Kasumi-1 (cell line): ENCODE measurements around the gene ICA1.

Source experiments
- DNase-seq, 2 experiments: peaks; one replicate each; lab custom pipeline; 2025; lab: John Stamatoyannopoulos, UW

ICA1 gene

GRCh38 chr7:8160250-8160649 lies 101.7 kb downstream of the ICA1 start:
- no peak for DNase-seq

DNA sequence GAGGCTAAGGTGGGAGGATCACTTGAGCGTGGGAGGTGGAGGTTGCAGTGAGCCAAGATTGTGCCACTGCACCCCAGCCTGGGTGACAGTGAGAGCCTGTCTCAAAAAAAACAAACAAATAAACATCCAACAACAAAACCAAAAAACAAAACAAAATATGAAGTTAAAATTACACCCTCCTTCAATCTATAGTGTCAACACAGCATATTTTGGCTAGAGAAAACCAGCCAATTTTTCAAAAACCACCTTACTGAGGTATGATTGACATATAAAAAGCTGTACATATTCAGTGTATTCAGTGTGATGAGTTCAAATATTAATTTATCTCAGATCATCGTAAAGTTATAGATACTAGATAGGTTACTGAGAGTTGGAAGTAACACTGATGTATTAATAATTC lies 102.4 kb downstream of the ICA1 start:
- no peak for DNase-seq

DNA sequence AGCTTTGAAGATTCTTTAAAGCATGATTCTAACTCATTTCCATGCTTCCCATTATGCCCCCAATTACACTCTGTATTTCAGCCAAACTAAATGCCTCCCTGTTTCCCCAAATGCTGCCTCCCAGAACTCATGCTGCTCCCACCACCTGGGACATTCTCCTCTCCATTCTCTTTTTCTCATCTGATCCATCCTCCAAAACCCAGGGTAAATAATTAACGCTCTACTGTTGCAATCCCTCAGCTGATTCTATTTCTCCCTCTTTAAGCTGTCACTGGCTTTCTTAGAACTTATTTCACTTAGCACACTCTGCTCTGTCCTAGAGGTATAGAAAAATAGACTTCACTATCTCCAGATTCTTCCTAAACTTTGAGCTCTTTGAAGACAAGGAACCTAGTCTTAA lies 104.7 kb downstream of the ICA1 start:
- no peak for DNase-seq

DNA sequence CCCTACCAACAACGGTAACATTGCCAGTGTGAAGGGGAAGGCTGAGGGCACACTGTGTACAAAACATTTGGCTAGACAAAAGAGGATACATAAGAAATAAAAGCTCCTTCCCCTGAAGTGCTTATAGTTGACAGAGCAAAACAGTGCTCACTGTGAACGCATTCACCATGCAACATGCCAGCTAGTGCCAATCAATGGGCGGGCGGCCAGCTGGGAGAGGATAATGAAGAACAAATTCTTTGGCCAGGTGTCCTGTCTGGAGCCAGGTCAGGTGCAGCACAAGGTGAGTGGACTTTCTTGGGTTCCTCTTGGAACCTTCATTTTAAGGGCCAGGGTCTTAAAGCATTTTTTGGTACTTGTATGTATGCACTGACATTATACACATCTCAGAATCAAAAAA lies 106.1 kb downstream of the ICA1 start:
- DNase-seq, result no peak

GRCh38 chr7:8154272-8154671 lies 107.7 kb downstream of the ICA1 start:
- no peak for DNase-seq

- no peak for DNase-seq
These were observed 109.3 kb downstream of the ICA1 start for GRCh38 chr7:8152489-8153192.

- no peak for DNase-seq
These were observed 110.7 kb downstream of the ICA1 start for GRCh38 chr7:8151161-8151725.

GRCh38 chr7:8149222-8149621 lies 112.7 kb downstream of the ICA1 start:
- peak; percentile 37 to 53 for DNase-seq

DNA sequence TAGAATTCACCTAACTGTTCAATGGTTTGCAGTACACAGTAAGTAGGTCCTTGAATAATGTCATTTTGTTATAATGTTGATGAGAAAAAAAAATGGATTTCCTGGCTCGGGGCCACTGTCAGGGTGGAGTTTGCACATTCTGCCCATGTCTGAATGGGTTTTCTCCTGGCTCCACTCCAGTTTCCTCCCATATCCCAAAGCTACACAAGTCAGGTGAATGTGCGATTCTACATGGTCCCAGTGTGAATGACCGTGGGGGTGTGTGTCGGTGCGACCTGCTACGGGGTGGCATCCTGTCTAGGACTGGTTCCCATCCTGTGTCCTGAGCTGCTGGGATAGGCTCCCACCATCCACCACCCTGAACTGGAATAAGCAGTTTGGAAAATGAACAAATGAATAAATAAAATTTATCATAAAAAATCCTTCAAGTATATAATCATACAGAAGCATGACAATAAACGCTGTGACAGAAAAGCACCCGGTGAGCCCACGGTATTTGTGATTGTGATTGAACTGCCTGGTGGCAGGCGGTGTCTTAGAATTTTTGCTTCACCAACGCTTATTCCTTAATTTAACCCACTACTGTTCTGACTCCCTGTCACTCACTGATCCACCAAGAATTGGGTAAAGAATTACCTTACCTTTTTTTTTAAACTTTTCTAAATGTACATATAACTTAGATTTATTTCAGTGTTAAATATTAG lies 114.1 kb downstream of the ICA1 start:
- DNase-seq, result no peak

GRCh38 chr7:8146788-8147413 lies 115.1 kb downstream of the ICA1 start:
- no peak for DNase-seq

GRCh38 chr7:8146106-8146787 lies 115.7 kb downstream of the ICA1 start:
- no peak for DNase-seq

DNA sequence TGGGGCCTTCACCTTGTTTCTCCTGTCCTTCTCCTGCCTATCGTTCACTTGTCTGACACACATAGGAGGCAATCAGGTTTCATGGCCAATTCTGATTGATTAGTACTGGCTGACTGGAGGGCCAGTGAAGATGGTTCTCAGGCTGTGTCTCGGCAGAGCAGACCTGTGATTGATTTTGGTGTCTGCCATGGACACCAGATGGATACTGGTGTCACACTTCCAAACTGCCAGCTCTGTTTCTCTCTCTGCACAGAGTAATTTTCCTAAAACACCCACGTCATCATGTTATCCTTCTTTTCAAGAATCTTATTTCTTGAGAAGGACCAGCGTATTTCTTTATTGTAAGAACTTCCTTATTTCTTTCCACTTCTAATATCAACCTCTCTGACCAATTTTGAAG lies 117.1 kb downstream of the ICA1 start:
- DNase-seq, result no peak

DNA sequence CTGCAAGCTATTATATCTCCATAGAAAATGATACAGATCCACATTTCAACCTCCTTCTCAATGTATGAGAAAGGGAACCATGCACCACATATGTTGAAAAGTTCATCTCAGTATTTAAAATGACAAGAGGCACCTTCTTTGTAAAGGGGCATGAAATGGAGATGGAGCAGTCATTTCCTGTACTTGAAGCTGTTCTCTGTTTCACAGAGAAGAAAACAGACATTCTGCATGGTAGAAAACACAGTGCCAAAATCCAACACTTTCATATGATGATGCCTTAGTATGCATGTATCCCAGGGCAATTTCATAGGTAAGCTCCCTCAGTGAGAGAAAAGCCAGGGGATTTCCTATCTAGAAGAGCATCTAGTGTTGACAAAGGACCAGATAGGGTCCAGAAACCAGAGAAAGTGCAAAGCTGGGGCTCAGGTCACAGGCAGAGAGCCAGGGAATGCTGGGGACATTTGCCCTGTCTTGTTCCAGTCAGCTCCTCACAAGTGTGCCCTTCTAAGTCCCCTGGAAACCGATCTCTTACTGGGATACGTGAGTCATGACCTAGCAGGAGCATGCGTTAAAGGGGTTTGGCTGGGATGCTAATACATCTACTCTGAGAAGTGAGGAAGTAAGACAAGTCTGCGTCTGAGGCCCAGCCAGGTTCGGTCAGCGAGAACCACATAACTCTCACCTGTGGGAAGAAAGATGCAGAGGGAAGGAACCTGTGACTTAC lies 118.7 kb downstream of the ICA1 start:
- DNase-seq, result no peak

DNA sequence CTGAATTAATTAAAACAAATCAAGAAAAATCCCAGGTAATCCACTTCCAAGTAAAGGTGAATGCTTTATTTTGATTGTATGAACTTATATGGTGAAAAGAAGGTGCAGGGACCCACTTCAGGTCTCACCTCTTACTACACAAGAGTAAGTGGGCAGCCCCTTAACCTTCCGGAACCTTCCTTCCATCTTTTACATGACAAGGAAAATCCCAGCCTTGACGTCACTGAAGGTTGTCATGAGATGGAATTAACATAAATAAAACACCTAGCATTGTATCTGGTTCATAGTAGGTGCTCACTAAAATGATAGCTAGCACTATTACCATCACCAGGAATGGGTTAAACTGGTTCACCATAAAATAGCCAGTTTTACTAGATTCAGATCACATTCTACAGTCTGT lies 119.5 kb downstream of the ICA1 start:
- no peak for DNase-seq

- DNase-seq, result no peak
These were observed 120.9 kb downstream of the ICA1 start for GRCh38 chr7:8141070-8141469.

DNA sequence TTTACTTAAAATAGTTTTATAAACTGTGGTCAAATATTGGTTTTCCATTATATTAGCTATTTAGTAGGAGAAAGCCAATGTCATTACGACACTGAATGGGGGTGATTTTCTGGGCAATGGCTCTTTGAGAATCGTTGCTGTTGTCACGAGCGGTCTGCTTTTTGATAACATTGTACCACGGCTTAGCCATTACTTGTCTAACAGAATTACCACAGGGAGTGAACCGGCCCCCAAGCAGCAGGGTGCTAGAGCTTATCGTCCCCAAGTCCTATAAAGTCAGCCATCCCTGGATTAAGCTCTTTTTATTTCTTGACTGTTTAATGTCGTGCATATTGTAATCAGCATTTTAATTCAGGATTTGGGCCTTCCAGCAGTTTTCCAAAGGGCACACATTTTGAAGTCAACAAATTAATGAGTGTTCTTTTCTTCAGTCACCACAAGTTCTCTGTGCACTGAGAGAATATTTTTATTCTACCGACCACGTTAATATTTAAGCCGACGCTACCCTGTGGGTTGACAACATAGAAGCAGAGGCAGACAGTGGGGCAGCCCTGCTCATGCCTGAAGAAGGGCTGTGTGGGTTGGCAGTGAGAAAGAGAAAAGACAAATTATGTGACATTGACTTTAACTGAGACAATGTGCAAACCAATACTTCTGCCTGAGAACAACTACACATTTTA lies 125.8 kb downstream of the ICA1 start:
- DNase-seq, result no peak

GRCh38 chr7:8135417-8135816 lies 126.5 kb downstream of the ICA1 start:
- no peak for DNase-seq

DNA sequence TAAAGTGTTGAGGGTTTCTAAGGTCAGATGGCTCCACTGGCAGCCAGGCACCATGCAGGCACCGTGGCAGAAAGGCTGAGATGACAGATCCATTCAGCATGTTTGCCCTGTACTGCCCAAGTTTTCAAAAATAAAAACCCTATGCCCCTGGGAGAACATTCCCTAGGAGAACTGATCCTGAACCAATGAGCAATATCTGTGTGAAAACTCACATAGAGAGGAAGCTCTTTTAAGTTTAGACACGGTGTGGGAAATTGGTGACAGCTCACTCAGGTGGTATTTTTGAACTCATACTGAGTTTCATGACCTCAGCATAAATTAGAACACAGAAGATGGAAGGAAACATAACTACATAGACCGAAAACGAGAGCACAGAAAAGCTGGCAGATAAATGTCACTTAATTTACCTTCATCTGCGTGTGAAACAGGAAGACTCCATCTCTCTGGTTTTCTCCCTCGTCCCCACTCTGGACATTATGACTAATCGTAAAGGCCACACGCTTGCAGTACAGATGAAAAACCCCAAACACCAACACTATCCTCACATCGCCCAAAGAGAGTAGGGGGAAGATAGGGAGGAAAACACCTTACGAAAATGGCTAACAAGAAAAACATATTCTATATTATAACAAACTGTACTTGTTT lies 127.8 kb downstream of the ICA1 start:
- no peak for DNase-seq

DNA sequence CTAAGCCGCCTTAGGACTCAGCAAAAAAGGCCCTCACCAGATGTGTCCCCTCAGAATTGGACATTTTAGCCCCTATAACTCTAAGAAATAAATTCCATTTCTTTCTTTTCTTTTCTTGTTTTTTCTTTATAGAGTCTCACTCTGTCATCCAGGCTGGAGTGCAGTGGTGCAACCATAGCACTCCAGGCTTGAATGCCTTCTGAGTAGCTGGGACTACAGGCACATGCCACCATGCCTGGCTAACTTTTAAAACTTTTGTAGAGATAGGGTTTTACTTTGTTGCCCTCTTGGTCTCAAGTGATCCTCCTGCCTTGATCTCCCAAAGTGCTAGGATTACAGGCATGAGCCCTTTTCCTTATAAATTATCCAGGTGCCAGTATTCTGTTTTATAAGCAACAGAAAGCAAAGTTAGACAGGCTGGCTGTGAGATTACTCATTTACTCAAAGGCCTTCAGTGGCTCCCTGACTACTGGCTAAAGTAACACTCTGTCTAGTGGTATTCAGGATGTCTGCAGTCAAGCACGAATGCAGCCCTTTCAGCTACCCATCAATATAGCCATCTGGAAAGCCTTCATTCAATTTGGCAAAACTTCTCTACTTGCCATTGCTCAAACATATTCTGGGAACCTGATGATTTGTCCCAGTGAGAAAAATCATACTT lies 128.6 kb downstream of the ICA1 start:
- DNase-seq, result no peak
